A549 (cell line): ENCODE data around the gene ZBTB45. TPM values are rescaled to one million over a fixed set of nuclear protein-coding genes. Genes with fewer than 3 reads are reported as not detected.

Source experiments
- ATAC-seq, 2 experiments: fragments of 200-7000 bp in 1 of 2; fragments of >200 bp in 1 of 2; cut with Nextera tagmentation in 1 of 2; cut with Tn5 transposase in 1 of 2; 3 replicates each; pipeline versions ENCODE4 v1.8.0 to v1.9.1; 2018 to 2020; ENCODE audit warnings: mild to moderate bottlenecking in 1 of 2, moderate library complexity in 1 of 2
- CTCF ChIA-PET: fragments of 300-600 bp; sonication (Branson Sonifier 250); formaldehyde crosslinking; extraction: SDS; loops from one replicate; lab custom pipeline; 2021; ENCODE audit warnings: antibody characterized with exemption, inconsistent platforms; lab: Yijun Ruan, JAX
- POLR2A ChIA-PET: fragments of 350-600 bp; formaldehyde crosslinking; extraction: SDS; loops from one replicate; lab custom pipeline; 2021; ENCODE audit warnings: antibody characterized with exemption, inconsistent platforms; lab: Yijun Ruan, JAX
- DNase-seq, 2 experiments: peaks; one replicate each; pipeline versions ENCODE4 v3.0.0 to v3.0.0-alpha.2; 2011 to 2016; ENCODE audit warnings: low read depth in 1 of 2, low spot score in 1 of 2
- FAIRE-seq: peaks from 2 replicates; lab custom pipeline; 2011; peaks lifted over from hg19 to GRCh38; lab: Jason Lieb, UNC
- H3K27ac ChIP-seq, 2 experiments: fragments of >200 bp; sonication (Bioruptor Twin); formaldehyde crosslinking; 3 replicates each; pipeline ENCODE4 v1.5.1; 2016 to 2017
- H3K4me1 ChIP-seq: fragments of >200 bp; sonication (Bioruptor Twin); formaldehyde crosslinking; 3 replicates; pipeline ENCODE4 v1.6.1; 2016
- H3K4me2 ChIP-seq: fragments of >200 bp; sonication (Bioruptor Twin); formaldehyde crosslinking; 3 replicates; pipeline ENCODE4 v1.6.1; 2016
- H3K4me3 ChIP-seq: fragments of >200 bp; sonication (Bioruptor Twin); formaldehyde crosslinking; 3 replicates; pipeline ENCODE4 v1.5.1; 2016
- H3K9me3 ChIP-seq: fragments of >200 bp; sonication (Bioruptor Twin); formaldehyde crosslinking; 3 replicates; pipeline ENCODE4 v1.6.1; 2016
- CEBPB ChIP-seq, 2 experiments: fragments of >200 bp in 1 of 2; sonication (Bioruptor Twin) in 1 of 2; formaldehyde crosslinking in 1 of 2; IDR thresholded peaks; 2 replicates each; pipeline ENCODE4 v1.6.1; 2012 to 2016
- EHF ChIP-seq: fragments of 250-450 bp; sonication (Bioruptor Pico); IDR thresholded peaks from 2 replicates; pipeline ENCODE4 v1.5.0; 2020; ENCODE audit warnings: mild to moderate bottlenecking
- HDAC2 ChIP-seq: fragments of 200-600 bp; sonication (generic); IDR thresholded peaks from 2 replicates; pipeline ENCODE4 v1.6.1; 2016
- JUNB ChIP-seq: fragments of >200 bp; sonication (Bioruptor Twin); formaldehyde crosslinking; IDR thresholded peaks from 2 replicates; pipeline ENCODE4 v1.6.1; 2016
- MAZ ChIP-seq: fragments of 150-350 bp; IDR thresholded peaks from 2 replicates; pipeline ENCODE4 v1.6.1; 2014; ENCODE audit warnings: antibody characterized with exemption, low read depth, low read length, borderline replicate concordance
- RAD21 ChIP-seq, 2 experiments: fragments of >200 bp in 1 of 2; sonication (Bioruptor Twin) in 1 of 2; formaldehyde crosslinking in 1 of 2; IDR thresholded peaks in 1 of 2; conservative IDR thresholded peaks in 1 of 2; 2 replicates in 1 of 2; 3 replicates in 1 of 2; pipeline ENCODE4 v1.6.1; 2012 to 2018; ENCODE audit warnings: inconsistent platforms in 1 of 2
- RFX5 ChIP-seq: fragments of 450-650 bp; IDR thresholded peaks from 2 replicates; pipeline ENCODE4 v1.7.1; 2014; ENCODE audit warnings: antibody characterized with exemption, mild to moderate bottlenecking, moderate library complexity
- RNF2 ChIP-seq: fragments of 200-600 bp; sonication (generic); IDR thresholded peaks from 2 replicates; pipeline ENCODE4 v1.6.1; 2016; ENCODE audit warnings: low read depth, mild to moderate bottlenecking, antibody characterized with exemption, moderate library complexity, borderline replicate concordance
- ZNF302 ChIP-seq: fragments of 250-450 bp; sonication (Bioruptor Pico); IDR thresholded peaks from 2 replicates; pipeline ENCODE4 v1.9.0; 2021; ENCODE audit warnings: inconsistent platforms, mild to moderate bottlenecking, moderate library complexity
- WGBS: methylation state at CpG from one replicate; pipeline ENCODE4 v1.1.6; 2017; ENCODE audit errors: missing lambda C conversion rate; 5-methylcytosine and 5-hydroxymethylcytosine counted together
- polyA plus RNA-seq, 4 experiments: library from polyadenylated mRNA; depleted of rRNA in 3 of 4; stranded (reverse); fragments of >200 nt; fragmentation: RNase III in 1 of 4; extraction: RNeasy Plus Mini Kit Qiagen cat#74134 plus additional on column Dnase treatment in 1 of 4; gene quantifications; 2 replicates in 3 of 4; 3 replicates in 1 of 4; pipeline ENCODE4 v1.2.3, GENCODE V29; 2011 to 2017
- TF ChIP-seq, protein P1 (sequence below): fragments of 250-450 bp; sonication (Bioruptor Pico); IDR thresholded peaks from 2 replicates; pipeline ENCODE4 v1.5.0; 2021; ENCODE audit warnings: mild to moderate bottlenecking, moderate library complexity, borderline replicate concordance
- TF ChIP-seq, protein P2 (sequence below): fragments of 200-600 bp; sonication (generic); IDR thresholded peaks from 2 replicates; pipeline ENCODE4 v1.6.1; 2016; ENCODE audit warnings: antibody characterized with exemption, mild to moderate bottlenecking, moderate library complexity

ZBTB45 gene
- polyA plus RNA-seq, 2 of the 4 experiments (the other 2 are of a cell fraction), result 6.4 to 13.4 TPM

DNA sequence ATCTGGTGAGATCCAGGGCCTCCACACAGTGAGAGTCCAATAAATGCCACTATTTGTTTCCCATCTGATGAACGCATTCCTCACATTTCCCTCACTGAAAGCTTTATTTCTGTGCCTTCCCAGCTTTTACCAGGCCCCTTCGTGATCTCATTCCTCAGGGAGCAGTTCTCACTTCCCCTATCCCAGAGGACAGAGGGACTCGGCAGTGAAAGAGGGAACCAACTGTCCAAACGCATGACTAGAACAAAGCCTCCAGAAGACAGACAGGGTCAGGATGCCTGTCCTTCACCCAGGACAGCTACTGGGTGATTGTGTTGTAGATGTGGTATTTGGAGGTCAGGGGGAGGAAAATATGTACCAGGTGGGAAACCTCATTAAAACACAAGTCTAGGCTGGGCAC is 2.0 kb upstream of the ZBTB45 start:
- ChIA-PET POLR2A (interaction anchor here (0.7 to 5.7 kb wide), 5 partner anchors 12 to 752 kb away, joined by 3 to 184 read pairs (median 40); partner anchors contain the start of genes CHMP2A, TRIM28 and ZNF586), CTCF (interaction anchor here (0.6 to 8.6 kb wide), 6 partner anchors 12 to 1690 kb away, joined by 3 to 222 read pairs (median 37); partner anchors contain the start of genes CHMP2A, SLC27A5 and TRIM28)
- Histone ChIP-seq H3K4me1 (peaks cover 14% of the 10 kb centered on the region), H3K27ac (peak overlapping the region in 1 of 2 experiments; percentile 92; a peak in 1 of 6 replicates), H3K4me2 (peak overlapping the region; percentile 98; the same call in 2 of the 3 replicates), H3K4me3 (no peak overlapping the region), H3K9me3 (no peaks in the 10 kb centered on the region)
- WGBS, result 89% methylated on average over 4 of the region's 4 CpGs
- no peak for DNase-seq
- TF ChIP-seq MAZ (no peak), JUNB (no peak), RNF2 (no peak)
- ATAC-seq, result no peak
- FAIRE-seq, result no peak

DNA sequence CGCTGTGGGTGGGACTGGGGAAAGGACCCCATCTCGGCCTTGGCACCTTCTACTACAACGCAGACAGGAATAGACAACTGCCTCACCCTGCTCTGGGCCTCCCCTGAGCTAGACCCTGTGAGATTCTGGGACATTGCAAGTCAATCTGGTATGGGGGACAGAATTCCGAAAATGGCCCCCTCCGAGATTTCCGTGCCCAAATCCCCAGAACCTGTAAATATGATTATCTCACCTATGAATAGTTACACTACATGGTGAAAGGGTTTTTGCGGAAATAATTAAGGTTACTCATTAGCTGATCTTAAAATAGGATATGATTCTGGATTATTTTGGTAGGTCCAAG is 618 bp upstream of the ZBTB45 start:
- FAIRE-seq, result no peak
- Histone ChIP-seq H3K9me3 (no peaks in the 10 kb centered on the region), H3K27ac (peak overlapping the region; percentile 86 to 92), H3K4me1 (peaks cover 14% of the 10 kb centered on the region)
- no peak for DNase-seq
- TF ChIP-seq ZNF302 (CRISPR knock-in tag) (no peak), EHF (CRISPR knock-in tag) (0 out of 2 replicates have a peak, but pooled peaks have one; percentile 64), CEBPB (IDR thresholded peaks at IDR 0.05) (no peak), RAD21 (conservative IDR thresholded peaks at IDR 0.05 in 1 of 2, IDR thresholded peaks at IDR 0.05 in 1 of 2) (0 out of 5 replicates have a peak, but pooled peaks of 1 of the 2 experiments have one; percentile 6)
- TF ChIP-seq, protein P1, sequence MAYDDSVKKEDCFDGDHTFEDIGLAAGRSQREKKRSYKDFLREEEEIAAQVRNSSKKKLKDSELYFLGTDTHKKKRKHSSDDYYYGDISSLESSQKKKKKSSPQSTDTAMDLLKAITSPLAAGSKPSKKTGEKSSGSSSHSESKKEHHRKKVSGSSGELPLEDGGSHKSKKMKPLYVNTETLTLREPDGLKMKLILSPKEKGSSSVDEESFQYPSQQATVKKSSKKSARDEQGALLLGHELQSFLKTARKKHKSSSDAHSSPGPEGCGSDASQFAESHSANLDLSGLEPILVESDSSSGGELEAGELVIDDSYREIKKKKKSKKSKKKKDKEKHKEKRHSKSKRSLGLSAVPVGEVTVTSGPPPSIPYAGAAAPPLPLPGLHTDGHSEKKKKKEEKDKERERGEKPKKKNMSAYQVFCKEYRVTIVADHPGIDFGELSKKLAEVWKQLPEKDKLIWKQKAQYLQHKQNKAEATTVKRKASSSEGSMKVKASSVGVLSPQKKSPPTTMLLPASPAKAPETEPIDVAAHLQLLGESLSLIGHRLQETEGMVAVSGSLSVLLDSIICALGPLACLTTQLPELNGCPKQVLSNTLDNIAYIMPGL (CRISPR knock-in tag), result no peak
- TF ChIP-seq, all 56 proteins: peak for 2
- peak overlapping the region; percentile 98 for H3K4me2 ChIP-seq
- ChIA-PET CTCF (interaction anchor here (0.7 to 8.6 kb wide), 54 partner anchors 9 to 1131 kb away, joined by 3 to 222 read pairs (median 6); partner anchors contain the start of genes CHMP2A, SLC27A5, TRIM28 and UBE2M), POLR2A (interaction anchor here (0.5 to 5.7 kb wide), 26 partner anchors 9 to 768 kb away, joined by 3 to 184 read pairs (median 6); partner anchors contain the start of genes CHMP2A, ERVK3-1, MZF1 and SLC27A5)
- 22% methylated on average over 6 of the region's 7 CpGs for WGBS
- no peak for ATAC-seq
- H3K4me3 ChIP-seq, result peak overlapping the region; percentile 65

DNA sequence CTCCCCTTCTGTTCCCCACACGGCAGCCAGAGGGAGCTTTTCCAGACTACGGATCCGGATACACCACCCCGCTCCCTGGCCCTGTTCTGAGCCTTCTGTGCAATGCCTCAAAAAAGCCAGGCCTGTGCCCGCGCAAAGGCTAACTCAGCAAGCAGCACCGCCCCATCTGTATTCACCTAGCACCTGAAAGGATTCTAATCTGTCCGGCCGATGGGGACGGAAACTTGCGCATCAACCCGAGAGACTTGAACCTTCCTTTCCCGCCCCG is 589 bp downstream of the ZBTB45 start:
- WGBS, result 1% methylated on average over 14 of the region's 14 CpGs
- FAIRE-seq, result no peak

More for the DNA sequence above, 589 bp downstream of the ZBTB45 start:
- ATAC-seq (peak; percentile 62 to 74), DNase-seq (peak; percentile 85 to 91)
- Histone ChIP-seq H3K4me1 (peaks cover 20% of the 10 kb centered on the region), H3K4me2 (peak overlapping the region; percentile 98), H3K9me3 (no peaks in the 10 kb centered on the region), H3K27ac (peak overlapping the region; percentile 86 to 92), H3K4me3 (peak overlapping the region; percentile 65)
- CTCF ChIA-PET, result interaction anchor here (0.7 to 8.6 kb wide), 46 partner anchors 10 to 1115 kb away, joined by 3 to 222 read pairs (median 8); partner anchors contain the start of genes CHMP2A, SLC27A5, TRIM28 and ZNF446
- POLR2A ChIA-PET, result interaction anchor here (0.5 to 5.7 kb wide), 18 partner anchors 8 to 214 kb away, joined by 3 to 184 read pairs (median 9); partner anchors contain the start of genes CHMP2A, ERVK3-1, MZF1 and SLC27A5
- TF ChIP-seq HDAC2 (no peak), RAD21 (conservative IDR thresholded peaks at IDR 0.05 in 1 of 2, IDR thresholded peaks at IDR 0.05 in 1 of 2) (peak in 1 of 2 experiments; percentile 37; a peak in 1 of 5 replicates), RFX5 (no peak)
- TF ChIP-seq, protein P1 (CRISPR knock-in tag), result no peak
- TF ChIP-seq, protein P2, sequence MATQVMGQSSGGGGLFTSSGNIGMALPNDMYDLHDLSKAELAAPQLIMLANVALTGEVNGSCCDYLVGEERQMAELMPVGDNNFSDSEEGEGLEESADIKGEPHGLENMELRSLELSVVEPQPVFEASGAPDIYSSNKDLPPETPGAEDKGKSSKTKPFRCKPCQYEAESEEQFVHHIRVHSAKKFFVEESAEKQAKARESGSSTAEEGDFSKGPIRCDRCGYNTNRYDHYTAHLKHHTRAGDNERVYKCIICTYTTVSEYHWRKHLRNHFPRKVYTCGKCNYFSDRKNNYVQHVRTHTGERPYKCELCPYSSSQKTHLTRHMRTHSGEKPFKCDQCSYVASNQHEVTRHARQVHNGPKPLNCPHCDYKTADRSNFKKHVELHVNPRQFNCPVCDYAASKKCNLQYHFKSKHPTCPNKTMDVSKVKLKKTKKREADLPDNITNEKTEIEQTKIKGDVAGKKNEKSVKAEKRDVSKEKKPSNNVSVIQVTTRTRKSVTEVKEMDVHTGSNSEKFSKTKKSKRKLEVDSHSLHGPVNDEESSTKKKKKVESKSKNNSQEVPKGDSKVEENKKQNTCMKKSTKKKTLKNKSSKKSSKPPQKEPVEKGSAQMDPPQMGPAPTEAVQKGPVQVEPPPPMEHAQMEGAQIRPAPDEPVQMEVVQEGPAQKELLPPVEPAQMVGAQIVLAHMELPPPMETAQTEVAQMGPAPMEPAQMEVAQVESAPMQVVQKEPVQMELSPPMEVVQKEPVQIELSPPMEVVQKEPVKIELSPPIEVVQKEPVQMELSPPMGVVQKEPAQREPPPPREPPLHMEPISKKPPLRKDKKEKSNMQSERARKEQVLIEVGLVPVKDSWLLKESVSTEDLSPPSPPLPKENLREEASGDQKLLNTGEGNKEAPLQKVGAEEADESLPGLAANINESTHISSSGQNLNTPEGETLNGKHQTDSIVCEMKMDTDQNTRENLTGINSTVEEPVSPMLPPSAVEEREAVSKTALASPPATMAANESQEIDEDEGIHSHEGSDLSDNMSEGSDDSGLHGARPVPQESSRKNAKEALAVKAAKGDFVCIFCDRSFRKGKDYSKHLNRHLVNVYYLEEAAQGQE, result no peak
